OCI-LY7 (cell line): Measurements from ENCODE around the gene UNC13B.

Experiments used
- EZH2phosphoT487 ChIP-seq: fragments of 200-600 bp; sonication (generic); IDR thresholded peaks from 2 replicates; pipeline ENCODE4 v1.6.1; 2018; ENCODE audit warnings: low read depth, borderline replicate concordance, mild to moderate bottlenecking, mixed run types, antibody characterized with exemption, low read length, moderate library complexity, mixed read lengths
- TF ChIP-seq, protein P1 (sequence below): fragments of 200-600 bp; sonication (generic); conservative IDR thresholded peaks from 2 replicates; pipeline ENCODE4 v1.5.1; 2014; ENCODE audit warnings: mild to moderate bottlenecking, antibody characterized with exemption, low read length, moderate library complexity, mixed read lengths

DNA sequence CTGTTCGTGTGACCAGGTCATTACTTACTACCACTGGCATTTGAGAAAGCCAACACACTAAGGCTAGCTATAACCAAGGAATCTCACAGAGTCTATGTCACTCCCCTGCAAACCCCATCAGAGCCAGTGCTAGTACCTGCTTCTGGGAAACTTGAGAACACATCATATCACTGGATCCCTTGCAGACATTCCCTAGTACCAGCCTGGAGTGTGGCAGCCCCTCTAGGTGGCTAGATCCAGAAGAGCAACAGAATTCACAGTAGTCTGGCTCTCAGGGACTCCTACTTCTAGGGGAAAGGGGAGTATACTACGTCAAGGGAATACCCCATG, 254.3 kb downstream of the UNC13B start:
- TF ChIP-seq, protein P1, sequence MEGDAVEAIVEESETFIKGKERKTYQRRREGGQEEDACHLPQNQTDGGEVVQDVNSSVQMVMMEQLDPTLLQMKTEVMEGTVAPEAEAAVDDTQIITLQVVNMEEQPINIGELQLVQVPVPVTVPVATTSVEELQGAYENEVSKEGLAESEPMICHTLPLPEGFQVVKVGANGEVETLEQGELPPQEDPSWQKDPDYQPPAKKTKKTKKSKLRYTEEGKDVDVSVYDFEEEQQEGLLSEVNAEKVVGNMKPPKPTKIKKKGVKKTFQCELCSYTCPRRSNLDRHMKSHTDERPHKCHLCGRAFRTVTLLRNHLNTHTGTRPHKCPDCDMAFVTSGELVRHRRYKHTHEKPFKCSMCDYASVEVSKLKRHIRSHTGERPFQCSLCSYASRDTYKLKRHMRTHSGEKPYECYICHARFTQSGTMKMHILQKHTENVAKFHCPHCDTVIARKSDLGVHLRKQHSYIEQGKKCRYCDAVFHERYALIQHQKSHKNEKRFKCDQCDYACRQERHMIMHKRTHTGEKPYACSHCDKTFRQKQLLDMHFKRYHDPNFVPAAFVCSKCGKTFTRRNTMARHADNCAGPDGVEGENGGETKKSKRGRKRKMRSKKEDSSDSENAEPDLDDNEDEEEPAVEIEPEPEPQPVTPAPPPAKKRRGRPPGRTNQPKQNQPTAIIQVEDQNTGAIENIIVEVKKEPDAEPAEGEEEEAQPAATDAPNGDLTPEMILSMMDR = 0 out of 2 replicates have a peak, but pooled peaks have one; percentile 7
- TF ChIP-seq EZH2phosphoT487 = no peak
